ENCODE results near the gene OS9.

DNA sequence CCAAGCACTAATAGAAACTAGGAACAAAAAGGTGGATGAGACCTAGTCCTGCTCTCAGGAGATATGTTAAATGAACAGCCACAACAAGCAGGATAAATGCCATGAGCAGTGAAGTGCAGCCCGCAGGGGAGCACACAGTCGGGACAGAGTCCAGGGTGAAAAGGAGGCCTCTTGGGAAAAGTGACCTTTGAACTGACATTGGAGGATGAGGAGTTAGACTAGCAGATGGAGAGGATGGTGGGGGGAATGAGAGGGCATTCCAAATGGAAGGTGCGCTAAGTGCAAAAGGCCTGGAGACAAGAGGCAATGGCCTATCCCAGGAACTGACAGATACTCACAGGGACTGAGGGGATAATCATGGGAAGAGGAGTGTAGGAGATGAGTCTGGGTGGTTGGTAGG, 4.5 kb downstream of the OS9 start:
- TF ChIP-seq, protein P1, sequence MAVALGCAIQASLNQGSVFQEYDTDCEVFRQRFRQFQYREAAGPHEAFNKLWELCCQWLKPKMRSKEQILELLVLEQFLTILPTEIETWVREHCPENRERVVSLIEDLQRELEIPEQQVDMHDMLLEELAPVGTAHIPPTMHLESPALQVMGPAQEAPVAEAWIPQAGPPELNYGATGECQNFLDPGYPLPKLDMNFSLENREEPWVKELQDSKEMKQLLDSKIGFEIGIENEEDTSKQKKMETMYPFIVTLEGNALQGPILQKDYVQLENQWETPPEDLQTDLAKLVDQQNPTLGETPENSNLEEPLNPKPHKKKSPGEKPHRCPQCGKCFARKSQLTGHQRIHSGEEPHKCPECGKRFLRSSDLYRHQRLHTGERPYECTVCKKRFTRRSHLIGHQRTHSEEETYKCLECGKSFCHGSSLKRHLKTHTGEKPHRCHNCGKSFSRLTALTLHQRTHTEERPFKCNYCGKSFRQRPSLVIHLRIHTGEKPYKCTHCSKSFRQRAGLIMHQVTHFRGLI (tag by site-specific recombination; IDR thresholded peaks at IDR 0.05): no peak
- no peak for TF ChIP-seq ZNF324 (tag by site-specific recombination; IDR thresholded peaks at IDR 0.05)
- TF ChIP-seq, protein P2, sequence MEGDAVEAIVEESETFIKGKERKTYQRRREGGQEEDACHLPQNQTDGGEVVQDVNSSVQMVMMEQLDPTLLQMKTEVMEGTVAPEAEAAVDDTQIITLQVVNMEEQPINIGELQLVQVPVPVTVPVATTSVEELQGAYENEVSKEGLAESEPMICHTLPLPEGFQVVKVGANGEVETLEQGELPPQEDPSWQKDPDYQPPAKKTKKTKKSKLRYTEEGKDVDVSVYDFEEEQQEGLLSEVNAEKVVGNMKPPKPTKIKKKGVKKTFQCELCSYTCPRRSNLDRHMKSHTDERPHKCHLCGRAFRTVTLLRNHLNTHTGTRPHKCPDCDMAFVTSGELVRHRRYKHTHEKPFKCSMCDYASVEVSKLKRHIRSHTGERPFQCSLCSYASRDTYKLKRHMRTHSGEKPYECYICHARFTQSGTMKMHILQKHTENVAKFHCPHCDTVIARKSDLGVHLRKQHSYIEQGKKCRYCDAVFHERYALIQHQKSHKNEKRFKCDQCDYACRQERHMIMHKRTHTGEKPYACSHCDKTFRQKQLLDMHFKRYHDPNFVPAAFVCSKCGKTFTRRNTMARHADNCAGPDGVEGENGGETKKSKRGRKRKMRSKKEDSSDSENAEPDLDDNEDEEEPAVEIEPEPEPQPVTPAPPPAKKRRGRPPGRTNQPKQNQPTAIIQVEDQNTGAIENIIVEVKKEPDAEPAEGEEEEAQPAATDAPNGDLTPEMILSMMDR (tag by site-specific recombination; IDR thresholded peaks at IDR 0.05): no peak
- TF ChIP-seq HOXA7 (CRISPR knock-in tag; IDR thresholded peaks at IDR 0.05; ENCODE audit: borderline replicate concordance): no peak
- TF ChIP-seq ZNF660 (tag by site-specific recombination; IDR thresholded peaks at IDR 0.05): no peak
- no peak for TF ChIP-seq ZBTB48 (tag by site-specific recombination; IDR thresholded peaks at IDR 0.05)
- TF ChIP-seq ZNF558 (tag by site-specific recombination; IDR thresholded peaks at IDR 0.05): no peak
- no peak for TF ChIP-seq KLF9 (tag by site-specific recombination; IDR thresholded peaks at IDR 0.05; ENCODE audit: low read depth)
- no peak for TF ChIP-seq ZNF510 (tag by site-specific recombination; IDR thresholded peaks at IDR 0.05; ENCODE audit: insufficient replicate concordance)
- no peak for TF ChIP-seq ZNF707 (tag by site-specific recombination; IDR thresholded peaks at IDR 0.05)
- no peak for TF ChIP-seq MZF1 (tag by site-specific recombination; IDR thresholded peaks at IDR 0.05; ENCODE audit: borderline replicate concordance)
- no peak for TF ChIP-seq YY1 (tag by site-specific recombination; IDR thresholded peaks at IDR 0.05)

Measured in HEK293 (cell line).